GM15510 (cell line): ENCODE data around the gene TMEM184A.

Source experiments
- POLR2A ChIP-seq: IDR thresholded peaks from 3 replicates; pipeline ENCODE4 v1.6.1; 2011; ENCODE audit warnings: borderline replicate concordance; ENCODE audit not compliant: insufficient read length; ENCODE audit errors: extremely low read depth

The TMEM184A gene

DNA sequence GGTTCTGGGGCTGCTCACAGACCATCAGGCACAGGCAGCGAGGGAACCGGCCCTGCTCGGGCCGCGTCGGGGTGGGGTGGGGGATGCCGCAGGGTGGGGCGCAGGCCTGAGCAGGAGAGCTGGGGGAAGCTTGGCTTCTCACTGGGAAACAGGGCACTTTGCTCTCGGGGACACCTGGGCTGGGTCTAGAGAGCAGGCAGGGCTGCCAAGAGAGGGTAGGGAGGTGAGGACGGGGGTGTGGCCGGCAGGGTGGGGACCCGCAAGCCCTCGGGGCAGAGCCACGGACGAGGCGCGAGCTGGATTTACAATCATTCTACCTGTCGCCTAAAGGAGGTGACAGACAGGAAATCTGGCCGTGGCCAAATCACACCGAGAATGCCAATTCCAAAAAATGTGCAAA, 62.9 kb downstream of the TMEM184A start:
- no peak for TF ChIP-seq POLR2A

- no peak for TF ChIP-seq POLR2A
Observed at GRCh38 chr7:1492640-1493039, 63.4 kb downstream of the TMEM184A start.
